Measurements from ENCODE around the gene TRIM37.
"Not testable (repeated sequence)": the region's sequence is repeated elsewhere in the genome, so short reads cannot be mapped to it uniquely, and the experiment has no call there.

Gene TRIM37

DNA sequence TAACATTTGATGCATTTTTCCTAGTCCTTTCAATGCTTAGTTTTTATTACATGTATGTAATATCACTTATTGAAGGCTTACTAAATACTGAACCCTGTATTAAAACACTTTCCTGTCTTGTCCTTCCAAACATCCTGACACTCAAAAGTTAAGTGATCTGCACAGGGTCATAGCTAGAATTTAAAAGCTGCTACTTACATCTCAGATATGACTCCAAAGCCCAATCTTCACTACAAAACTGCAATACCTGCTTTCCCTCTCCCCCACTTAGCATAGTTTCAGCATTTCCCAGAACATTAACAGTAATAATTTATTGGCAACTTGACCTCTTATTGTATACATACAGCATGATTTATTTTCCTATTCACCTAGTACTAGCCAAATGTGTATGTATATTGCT lies 4.3 kb upstream of the TRIM37 start:
- DNase-seq (ENCODE audit: low read depth in 2 of 2) = no peak

DNA sequence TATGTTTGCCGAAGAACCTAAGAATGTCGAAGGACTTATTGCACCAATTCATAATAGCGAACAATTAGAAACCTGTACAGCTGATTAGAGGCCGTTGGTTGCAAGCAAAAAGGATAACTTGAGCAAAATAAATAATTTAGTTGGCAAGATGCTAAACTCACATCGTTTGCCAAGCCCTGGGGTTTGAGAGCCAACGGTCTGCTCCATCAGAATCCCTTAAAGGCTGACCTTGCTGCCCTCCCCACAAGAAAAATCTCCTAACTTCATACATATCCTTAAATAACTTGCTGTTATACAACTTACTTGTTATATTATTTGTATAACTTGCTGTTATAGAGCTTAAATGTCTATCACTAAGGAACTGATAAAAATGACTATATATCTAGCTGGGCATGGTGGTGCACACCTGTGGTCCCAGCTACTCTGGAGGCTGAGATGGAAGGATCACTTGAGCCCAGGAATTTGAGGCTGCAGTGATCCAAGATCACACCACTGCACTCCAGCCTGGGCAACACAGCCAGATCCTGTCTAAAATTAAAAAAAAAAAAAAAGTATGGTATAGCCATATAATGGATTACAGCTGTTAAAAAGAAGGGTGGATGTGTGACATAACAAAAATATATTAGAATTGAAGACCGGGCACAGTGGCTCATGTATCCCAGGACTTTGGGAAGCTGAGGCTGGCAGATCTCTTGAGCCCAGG lies 1.9 kb upstream of the TRIM37 start:
- no peak for DNase-seq (ENCODE audit: low read depth in 2 of 2)

DNA sequence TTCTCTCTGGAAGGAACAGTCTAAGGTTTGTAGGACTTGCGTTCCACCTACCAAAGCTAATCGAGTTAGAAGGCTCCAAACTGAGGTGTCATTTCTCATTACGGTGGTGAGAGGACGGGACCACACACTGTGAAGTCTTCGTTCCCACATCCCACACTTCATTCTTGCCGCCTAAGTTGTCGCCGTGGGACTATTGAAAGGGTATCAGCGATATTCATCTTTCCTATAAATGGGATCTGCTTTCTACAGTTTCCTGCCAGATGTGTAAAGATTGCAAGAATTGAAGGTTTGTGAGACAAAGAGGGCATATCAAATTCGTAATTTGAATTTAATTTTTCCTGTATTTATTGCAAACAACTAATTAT lies 608 bp upstream of the TRIM37 start:
- no peak for DNase-seq (ENCODE audit: low read depth in 2 of 2)

DNA sequence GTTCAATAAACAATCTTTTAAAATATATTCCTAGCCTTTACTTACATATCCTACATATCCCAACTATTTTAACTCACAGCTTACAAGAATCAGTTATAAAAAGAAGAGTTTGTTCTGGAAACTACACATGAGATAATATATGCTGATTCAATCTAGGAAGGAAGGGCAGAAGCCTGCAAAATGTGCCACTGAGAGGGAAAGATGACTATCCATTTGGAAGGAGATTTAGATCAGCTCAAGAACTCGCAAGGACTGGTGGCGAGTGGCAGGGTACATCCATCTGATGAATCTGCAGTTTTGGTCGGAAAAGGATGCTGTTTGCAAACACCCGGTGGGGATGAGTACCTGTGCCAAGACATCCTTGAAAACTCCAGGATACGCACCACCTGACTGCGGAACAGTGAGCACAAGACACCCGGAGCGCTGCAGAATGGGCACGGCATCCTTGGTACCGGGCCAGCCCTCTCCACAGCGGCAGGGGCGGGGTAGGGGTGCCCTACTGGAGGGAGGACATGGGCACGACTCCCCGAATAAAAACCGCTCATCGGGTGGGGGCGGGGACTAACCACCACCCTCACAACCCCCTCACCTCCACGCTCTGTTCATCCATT lies 723 bp downstream of the TRIM37 start:
- DNase-seq (ENCODE audit: low read depth in 2 of 2) = peak in 1 of 2 experiments; percentile 1

DNA sequence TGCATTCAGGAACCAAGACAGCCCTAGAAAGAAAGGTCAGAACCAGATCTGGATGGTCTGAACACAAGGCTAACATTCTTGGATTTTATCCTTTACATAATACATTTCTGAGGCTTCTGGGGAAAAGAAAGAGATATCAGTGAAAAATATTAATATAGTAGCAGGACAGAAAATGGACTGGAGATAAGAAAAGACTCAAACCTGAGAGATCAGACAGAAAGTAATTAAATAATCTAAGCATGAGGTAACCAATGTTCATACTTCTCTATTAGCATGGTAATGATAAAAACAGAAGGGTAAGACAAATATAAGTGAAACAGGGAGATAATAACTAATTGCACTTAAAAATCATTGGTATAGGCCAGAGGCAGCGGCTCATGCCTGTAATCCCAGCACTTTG lies 5.5 kb downstream of the TRIM37 start:
- DNase-seq (ENCODE audit: low read depth in 2 of 2) = no peak

DNA sequence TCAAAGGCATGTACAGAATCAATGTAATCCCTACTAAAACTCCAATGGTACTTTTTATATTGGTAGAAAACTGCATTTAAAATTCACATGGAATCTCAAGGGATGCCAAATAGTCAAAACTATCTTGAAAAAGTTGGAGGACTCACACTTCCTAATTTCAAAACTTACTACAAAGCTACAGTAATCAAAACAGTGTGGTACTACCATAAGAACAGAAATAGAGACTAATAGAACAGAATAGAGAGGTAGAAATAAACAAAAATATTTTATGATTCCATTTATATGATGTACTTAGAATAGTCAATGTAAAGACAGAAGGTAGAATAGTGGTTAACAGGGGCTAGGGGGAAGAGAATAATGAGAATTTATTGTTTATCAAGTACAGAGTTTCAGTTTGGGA lies 8.8 kb downstream of the TRIM37 start:
- no peak for DNase-seq (ENCODE audit: low read depth in 2 of 2)

DNA sequence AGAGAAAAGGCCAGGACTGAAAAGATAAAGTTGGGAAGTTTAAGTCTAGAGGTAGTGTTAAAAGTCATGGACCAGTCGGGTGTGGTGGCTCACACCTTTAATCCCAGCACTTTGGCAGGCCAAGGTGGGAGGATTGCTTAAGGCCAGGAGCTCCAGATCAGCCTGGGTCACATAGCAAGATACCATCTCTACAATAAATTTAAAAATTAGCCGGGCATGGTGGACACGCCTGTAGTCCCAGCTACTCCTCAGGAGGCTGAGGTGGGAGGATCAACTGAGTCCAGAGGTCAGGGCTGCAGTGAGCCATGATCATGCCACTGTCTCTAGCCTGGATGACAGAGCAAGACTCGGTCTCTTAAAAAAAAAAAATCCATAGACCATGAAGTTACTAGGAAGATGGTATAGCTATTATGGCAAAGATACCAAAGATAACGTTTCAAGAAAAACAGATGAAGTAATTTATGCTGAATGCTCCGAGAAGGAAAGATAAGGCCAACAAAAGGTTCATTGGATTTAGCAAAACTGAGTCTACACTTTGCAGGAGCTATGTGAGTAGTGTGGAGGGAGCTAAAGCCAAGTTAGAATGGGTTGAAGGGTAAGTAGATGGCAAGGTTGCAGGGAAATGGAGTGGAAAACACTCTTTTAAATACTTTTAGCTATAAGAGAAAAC lies 11.7 kb downstream of the TRIM37 start:
- no peak for DNase-seq (ENCODE audit: low read depth in 2 of 2)

DNA sequence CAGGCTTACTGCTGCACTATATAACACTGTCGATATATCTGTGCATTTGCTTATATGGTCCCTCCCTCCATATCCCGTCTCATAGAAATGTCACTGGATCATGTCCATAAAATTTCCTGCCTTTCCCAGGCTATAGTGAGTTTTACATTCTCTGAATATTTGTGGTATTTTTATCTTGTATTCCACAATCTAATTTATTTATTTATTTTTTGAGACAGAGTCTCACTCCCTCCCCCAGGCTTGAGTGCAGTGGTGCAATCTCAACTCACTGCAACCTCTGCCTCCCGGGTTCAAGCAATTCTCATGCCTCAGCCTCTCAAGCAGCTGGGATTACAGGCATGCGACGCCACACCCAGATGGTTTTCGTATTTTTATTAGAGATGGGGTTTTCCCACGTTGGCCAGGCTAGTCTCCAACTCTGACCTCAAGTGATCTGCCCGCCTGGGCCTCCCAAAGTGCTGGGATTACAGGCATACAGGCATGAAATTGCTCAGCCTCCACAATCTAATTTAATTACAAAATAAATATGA lies 12.9 kb downstream of the TRIM37 start:
- peak; percentile 83 to 85 for DNase-seq (ENCODE audit: low read depth in 2 of 2)

DNA sequence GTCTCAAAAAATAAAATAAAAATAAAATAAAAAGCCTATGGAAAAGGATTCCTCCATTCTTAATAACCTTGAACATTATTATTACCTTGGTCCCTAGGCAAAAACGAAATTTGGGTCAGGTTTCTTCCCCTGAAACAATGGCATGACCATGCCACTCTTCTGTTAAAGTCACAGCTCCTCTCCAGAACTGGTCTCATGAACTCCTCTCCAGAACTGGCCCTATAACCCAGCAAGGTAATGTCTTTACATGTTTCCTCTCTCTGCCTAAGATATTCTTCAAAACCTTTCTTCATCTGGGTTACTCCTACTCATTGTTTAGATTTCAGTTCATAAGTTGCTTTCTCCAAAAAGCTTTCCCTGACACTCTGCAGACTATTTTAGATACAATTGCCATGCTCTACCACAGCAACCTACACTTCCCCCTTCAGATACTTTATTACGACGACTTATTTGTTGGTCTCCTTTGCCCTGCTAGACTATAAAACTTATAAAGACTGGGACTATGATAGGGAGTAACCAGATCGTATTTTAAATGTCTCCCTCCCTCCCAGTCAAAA lies 13.5 kb downstream of the TRIM37 start:
- DNase-seq (ENCODE audit: low read depth in 2 of 2) = no peak

DNA sequence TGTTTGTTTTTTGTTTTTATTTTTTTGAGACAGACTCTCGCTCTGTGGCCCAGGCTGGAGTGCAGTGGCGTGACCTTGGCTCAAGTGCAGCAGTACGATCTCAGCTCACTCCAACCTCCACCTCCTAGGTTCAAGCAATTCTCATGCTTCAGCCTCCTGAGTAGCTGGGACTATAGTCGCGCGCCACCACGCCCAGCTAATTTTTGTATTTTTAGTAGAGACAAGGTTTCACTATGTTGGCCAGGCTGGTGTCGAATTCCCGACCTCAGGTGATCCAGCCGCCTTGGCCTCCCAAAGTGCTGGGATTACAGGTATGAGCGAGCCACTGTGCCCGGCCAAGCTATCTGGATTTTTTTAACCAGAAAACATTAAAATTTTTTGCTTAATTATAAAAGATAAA lies 16.1 kb downstream of the TRIM37 start:
- not testable (repeated sequence) for DNase-seq (ENCODE audit: low read depth in 2 of 2)

DNA sequence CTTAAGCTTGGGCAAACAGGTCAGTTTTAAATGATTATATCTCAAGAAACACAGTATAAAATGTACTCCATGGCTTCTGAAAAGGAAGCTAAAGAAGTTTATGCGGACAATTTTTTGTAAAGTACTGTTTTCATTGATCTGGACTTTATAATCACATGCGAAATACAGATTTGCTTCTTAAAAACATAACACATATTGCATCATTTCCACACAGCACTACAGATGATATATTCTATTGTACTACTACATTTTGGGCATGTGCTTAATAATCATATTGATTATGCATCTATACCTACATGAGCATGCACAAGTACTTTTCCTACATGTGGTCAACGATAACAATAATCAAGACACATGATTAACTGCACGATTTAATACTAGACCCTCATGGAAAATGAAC lies 22.5 kb downstream of the TRIM37 start:
- no peak for DNase-seq (ENCODE audit: low read depth in 2 of 2)

DNA sequence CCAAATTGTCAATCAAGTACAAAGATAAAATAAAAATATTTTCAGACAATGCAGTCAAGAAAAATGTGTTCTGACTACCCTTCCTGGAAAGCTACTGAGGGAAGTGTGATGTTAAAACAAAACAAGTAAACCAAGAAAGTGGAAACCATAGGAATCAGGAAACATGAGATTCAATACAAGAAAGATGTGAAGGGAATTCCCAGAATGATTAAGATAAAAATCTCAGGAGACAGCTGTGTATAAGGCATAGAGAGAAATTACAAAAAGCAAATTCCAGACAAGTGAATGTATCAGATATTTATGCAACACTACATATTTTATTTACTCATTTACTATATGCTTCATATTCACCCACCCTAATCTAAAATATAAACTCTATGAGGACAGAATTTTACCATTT lies 32.2 kb downstream of the TRIM37 start:
- peak; percentile 18 to 31 for DNase-seq (ENCODE audit: low read depth in 2 of 2)

DNA sequence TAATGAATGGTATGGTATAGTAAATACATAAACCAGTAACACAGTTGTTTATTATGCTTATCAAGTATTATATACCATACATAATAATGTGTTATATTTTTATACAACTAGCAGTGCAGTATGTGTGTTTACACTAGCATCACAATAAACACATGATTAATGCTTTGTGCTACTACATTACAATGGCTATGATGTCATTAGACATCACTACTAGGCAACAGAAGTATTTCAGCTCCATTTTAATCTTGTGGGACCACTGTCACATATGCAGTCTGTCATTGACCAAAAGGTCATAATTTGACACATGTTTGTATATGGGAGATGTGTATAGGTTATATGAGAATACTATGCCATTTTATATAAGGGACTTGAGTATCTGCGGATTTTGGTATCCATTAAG lies 32.7 kb downstream of the TRIM37 start:
- no peak for DNase-seq (ENCODE audit: low read depth in 2 of 2)

DNA sequence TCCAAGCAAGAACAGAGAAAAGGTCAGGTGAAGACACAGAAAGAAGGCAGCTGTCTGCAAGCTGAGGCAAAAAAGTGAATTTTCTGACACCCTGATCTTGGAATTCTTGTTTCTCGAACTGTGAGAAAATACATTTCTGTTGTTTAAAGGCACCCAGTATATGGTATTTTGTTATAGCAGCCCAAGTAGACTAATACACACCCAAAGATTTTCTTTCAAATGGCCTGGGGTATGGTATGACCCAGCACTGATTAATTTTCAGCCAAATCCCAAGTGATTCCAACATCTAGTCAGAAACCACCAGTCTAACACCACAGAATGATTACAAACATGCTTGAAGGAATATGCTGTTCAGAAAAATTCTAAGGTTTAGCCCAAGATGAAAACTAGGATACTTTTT lies 36.8 kb downstream of the TRIM37 start:
- DNase-seq (ENCODE audit: low read depth in 2 of 2) = no peak

DNA sequence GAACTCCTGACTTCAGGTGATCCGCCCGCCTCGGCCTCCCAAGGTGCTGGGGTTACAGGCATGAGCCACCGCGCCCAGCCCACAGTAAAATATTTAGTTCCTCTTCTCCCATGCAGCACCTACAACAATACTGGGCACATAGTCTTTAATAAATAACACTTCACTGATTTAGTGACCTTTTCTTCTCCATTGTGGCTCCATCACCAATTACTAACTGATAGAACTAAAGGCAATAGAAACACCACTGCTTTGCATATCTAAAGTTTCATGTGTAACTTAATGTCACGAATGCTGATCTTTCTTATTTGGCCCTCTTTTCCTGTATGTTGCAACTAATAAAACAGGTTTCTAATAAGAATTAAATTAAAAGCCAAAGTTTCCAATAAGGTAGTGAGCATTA lies 38.9 kb downstream of the TRIM37 start:
- DNase-seq (ENCODE audit: low read depth in 2 of 2) = no peak

DNA sequence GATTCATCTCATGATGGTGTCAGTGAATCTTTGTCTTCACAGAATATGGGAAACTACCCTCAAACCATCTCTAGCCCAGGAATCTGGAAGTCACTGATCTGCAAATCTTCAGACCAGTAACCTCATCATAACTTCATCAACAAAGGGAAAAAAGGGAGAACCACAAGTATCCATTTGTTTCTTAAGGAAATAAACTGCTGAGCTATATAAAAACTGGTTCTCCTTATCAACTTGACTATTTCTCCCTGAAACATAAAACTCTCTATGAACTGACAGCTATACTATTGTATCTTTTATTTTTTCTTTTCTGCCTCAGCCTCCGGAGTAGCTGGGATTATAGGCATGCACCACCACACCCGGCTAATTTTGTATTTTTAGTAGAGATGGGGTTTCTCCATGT lies 39.3 kb downstream of the TRIM37 start:
- DNase-seq (ENCODE audit: low read depth in 2 of 2) = no peak

DNA sequence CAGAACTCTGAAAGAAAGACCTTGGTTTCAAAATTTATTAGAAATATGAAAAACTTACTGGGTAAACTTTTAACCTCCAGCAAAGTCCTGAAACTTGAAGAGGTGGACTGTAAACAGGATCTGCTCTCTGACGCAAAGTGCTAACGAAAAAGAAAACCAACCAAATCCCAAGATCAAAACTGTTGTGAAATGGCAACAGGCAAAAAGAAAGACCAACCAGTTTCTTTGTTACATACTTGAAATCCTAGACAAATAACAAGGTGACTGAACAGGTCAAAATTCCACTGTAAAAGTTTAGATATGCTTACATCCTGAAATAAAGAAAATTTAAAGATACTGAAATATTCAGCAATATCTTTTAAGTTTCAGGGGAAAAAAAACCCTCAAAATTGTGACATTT lies 44.2 kb downstream of the TRIM37 start:
- no peak for DNase-seq (ENCODE audit: low read depth in 2 of 2)

DNA sequence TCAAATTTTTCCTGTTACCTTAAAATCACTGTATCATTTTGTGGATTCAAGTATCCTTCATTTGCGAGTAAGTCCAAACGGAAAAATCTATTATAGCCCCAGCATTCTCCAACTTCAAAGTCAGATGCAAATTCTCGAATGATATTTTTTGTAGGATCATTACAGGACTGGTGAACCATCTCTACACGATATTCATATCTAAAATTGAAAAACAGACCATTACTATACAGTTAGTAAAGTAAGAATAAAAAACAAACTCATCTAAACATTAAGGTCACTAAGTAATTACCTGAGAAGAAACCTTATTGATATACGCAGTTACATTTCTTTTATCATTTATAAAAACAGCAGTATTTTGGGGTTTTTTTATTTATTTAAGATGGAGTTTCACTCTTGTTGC lies 49.8 kb downstream of the TRIM37 start:
- no peak for DNase-seq (ENCODE audit: low read depth in 2 of 2)

DNA sequence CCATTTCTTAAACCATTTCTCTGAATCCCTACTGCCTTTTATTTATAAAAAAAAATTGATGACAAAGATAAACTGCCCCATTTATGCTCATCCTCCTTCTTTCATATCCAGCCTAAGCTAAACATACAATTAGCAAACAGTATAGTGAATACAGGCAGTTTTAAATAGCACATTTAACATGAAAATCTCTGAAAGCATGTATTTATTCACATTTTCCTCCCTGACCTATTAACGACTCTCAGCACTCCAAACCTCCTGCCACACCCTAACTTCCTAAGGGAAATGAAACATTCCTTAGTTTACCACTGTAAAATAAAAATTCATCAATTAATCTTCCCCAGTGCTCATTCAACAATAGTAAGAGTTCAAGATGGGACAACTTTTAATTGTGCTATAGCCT lies 56.9 kb downstream of the TRIM37 start:
- DNase-seq (ENCODE audit: low read depth in 2 of 2) = no peak

DNA sequence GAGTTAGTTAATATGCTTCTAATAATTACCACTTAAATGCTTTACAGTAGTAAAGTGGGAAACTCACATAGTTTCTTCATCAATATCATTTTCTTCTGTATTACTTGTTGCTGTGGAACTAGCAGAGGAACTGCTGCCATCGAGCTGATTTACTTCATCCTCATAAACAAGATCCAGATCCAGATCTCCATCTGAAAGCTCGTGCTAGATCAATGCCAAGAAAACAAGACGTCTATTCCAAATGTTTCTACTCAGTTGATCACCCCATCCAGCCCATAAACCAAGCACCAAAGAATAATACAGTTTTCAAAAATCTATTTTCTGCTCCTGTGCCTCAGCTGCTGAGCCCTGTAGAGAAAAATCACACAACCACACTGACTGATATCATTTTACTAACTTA lies 59.1 kb downstream of the TRIM37 start:
- DNase-seq (ENCODE audit: low read depth in 2 of 2) = no peak

DNA sequence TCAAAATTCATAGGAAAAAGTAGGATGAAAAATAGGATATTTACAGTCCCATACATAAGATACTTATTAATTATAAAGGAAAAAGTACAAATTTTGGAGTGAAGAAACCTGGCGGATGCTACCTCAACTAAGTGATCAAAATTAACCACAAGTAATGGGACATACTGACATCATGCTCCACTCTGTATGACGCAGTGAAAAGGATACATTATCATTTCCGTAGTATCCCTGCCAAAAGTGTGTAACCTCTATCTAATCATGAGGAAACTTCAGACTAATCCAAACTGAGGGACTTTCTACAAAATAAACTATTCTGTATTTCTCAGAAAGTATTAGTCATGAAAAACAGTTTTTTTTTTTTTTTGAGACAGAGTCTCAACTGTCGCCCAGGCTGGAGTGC lies 60.5 kb downstream of the TRIM37 start:
- no peak for DNase-seq (ENCODE audit: low read depth in 2 of 2)

DNA sequence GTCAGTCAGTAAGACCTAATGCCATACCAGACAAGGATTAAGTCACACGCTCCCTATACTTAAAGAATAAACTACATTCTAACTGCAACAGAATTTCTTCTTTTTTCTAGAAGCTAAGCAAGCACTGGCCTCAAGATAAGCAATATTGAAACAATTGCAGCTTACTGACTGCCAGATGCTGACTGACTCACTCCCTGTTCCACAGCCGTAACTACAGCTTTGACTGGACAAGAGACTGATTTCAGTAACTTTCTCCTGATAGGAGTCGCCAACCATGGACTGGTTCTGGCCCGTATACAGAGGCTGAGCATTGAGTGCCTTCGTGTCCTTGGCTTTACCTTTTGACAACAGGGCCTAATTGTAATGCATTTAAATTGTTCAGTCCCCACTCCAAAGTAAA lies 67.9 kb downstream of the TRIM37 start:
- no peak for DNase-seq (ENCODE audit: low read depth in 2 of 2)

DNA sequence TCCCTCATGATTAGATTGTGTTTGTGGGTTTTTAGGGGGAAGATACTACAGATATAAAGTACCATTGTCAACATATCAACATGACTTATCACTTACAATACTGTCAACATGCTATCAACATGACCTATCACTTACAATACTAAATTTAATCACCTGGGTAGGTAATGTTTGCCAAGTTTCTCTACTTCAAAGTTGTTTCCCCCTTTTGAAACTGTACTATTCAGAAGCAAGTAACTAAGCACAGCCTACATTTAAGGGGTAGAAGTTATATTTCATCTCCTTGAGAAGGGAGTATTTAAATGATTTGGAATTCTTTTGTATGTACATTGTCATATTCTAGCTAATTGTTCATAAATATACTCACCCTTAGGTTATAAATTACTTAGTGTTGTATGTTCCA lies 68.7 kb downstream of the TRIM37 start:
- DNase-seq (ENCODE audit: low read depth in 2 of 2) = no peak

All from fibroblast of skin of left biceps (primary cell).